Astrocyte of the cerebellum (primary cell): ENCODE data around the gene SIPA1.

Experiments used
- DNase-seq: peaks from one replicate; pipeline ENCODE4 v3.0.0-alpha.2; 2011; ENCODE audit warnings: low read depth
- H3K4me3 ChIP-seq: 2 replicates; pipeline ENCODE4 v1.5.1; 2011; ENCODE audit warnings: mild to moderate bottlenecking, low read depth, low read length, moderate library complexity
- CTCF ChIP-seq: IDR thresholded peaks from 2 replicates; pipeline ENCODE4 v1.5.1; 2012; ENCODE audit warnings: low read length, low read depth, moderate library complexity, mild to moderate bottlenecking; ENCODE audit errors: missing control alignments
- in situ Hi-C: cut with HindIII; loops from 2 replicates; pipeline ENCODE4 v1.10.0; 2017; ENCODE audit warnings: low sequenced_read_pairs

Gene SIPA1

GRCh38 chr11:65645710-65646109 is 7.8 kb downstream of the SIPA1 start:
- no peak for TF ChIP-seq CTCF
- in situ Hi-C loops: no loop called here
- no peak overlapping the region for H3K4me3 ChIP-seq
- peak; percentile 33 for DNase-seq

GRCh38 chr11:65646288-65646957 is 8.5 kb downstream of the SIPA1 start:
- no peak overlapping the region for H3K4me3 ChIP-seq
- in situ Hi-C loops: no loop called here
- TF ChIP-seq CTCF: no peak
- no peak for DNase-seq

- no peak for TF ChIP-seq CTCF
- in situ Hi-C loops: no loop called here
- peak overlapping the region; percentile 21 for H3K4me3 ChIP-seq
- DNase-seq: no peak
Observed at GRCh38 chr11:65646958-65647701, 9.2 kb downstream of the SIPA1 start.

- DNase-seq: no peak
- TF ChIP-seq CTCF: no peak
- no peak overlapping the region for H3K4me3 ChIP-seq
- in situ Hi-C loops: no loop called here
Observed at GRCh38 chr11:65648997-65649493, 11.1 kb downstream of the SIPA1 start.

GRCh38 chr11:65649656-65650546 is 12.0 kb downstream of the SIPA1 start:
- H3K4me3 ChIP-seq: no peak overlapping the region
- DNase-seq: no peak
- no peak for TF ChIP-seq CTCF
- in situ Hi-C loops: no loop called here
